AG09309 (cell line): ENCODE data around the gene TSPAN9.

Experiments
- DNase-seq: peaks from one replicate; pipeline ENCODE4 v3.0.0-alpha.2; 2010; ENCODE audit warnings: low read depth
- H3K4me3 ChIP-seq: 2 replicates; pipeline ENCODE4 v1.5.1; 2011; ENCODE audit warnings: mild to moderate bottlenecking, low read depth, low read length, moderate library complexity; ENCODE audit not compliant: control insufficient read depth
- CTCF ChIP-seq: IDR thresholded peaks from 2 replicates; pipeline ENCODE4 v1.5.1; 2011; ENCODE audit warnings: mild to moderate bottlenecking, low read depth, low read length, inconsistent platforms; ENCODE audit not compliant: insufficient read depth, control insufficient read depth; ENCODE audit errors: missing control alignments

Gene TSPAN9

GRCh38 chr12:3333991-3334391, 256.8 kb downstream of the TSPAN9 start:
- no peak for DNase-seq
- H3K4me3 ChIP-seq = no peak overlapping the region
- no peak for TF ChIP-seq CTCF

- DNase-seq = no peak
- H3K4me3 ChIP-seq = no peak overlapping the region
- TF ChIP-seq CTCF = no peak
These were observed 257.9 kb downstream of the TSPAN9 start for GRCh38 chr12:3335078-3335487.
